Suprapubic skin (tissue), 3 donors: ENCODE results near the gene UBE2F.

Experiments used
- POLR2AphosphoS5 ChIP-seq, 3 donors: sonication (generic); formaldehyde crosslinking; IDR thresholded peaks; one replicate each; pipeline ENCODE4 v1.6.1; 2017; ENCODE audit warnings: antibody characterized with exemption in 3 of 3
- TF ChIP-seq, protein P1 (sequence below), 2 donors: fragments of 200-600 bp in 1 of 2; fragments of 450-650 bp in 1 of 2; sonication (generic) in 1 of 2; IDR thresholded peaks; one replicate each; pipeline ENCODE4 v1.5.1; 2016 to 2019; ENCODE audit warnings: antibody characterized with exemption in 2 of 2, mild to moderate bottlenecking in 1 of 2, moderate library complexity in 1 of 2

DNA sequence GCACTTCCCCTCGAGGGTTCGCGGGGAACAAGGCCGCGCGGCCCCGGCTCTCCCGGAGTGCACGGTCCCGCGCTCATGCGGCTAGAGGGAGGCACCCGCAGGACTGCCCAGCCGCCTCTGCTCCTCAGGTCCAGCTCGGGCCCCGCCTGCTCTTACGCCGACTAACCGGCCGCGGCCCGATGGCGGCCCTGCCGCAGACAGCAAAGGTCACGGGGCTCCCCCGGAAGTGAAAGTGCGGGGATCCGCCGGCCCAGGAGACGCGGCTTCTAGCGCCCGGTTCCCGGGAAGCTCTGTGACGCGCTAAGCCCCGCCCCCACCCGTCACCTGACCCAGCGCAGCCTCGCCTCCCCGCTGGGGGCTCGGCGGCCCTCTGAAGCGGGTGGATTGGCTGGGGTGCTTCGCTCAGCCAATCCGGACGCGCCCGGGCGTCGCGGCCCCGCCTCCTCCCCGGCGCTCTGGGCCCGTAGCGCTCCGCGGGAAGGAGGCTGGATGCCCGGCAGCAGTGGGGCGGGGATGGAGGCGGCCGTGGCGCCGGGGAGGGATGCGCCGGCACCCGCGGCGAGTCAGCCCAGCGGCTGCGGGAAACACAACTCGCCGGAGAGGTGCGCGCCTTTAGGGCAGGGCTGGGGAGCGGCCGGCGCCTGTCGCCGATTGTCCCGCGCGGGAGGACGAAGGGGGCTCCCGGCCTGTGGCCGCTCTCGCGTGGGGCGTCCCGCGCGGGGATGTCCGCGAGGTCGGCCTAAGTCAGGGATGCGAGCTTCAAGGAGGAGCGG is 93.9 kb downstream of the UBE2F start, which contains the start of gene SCLY:
- TF ChIP-seq, protein P1, sequence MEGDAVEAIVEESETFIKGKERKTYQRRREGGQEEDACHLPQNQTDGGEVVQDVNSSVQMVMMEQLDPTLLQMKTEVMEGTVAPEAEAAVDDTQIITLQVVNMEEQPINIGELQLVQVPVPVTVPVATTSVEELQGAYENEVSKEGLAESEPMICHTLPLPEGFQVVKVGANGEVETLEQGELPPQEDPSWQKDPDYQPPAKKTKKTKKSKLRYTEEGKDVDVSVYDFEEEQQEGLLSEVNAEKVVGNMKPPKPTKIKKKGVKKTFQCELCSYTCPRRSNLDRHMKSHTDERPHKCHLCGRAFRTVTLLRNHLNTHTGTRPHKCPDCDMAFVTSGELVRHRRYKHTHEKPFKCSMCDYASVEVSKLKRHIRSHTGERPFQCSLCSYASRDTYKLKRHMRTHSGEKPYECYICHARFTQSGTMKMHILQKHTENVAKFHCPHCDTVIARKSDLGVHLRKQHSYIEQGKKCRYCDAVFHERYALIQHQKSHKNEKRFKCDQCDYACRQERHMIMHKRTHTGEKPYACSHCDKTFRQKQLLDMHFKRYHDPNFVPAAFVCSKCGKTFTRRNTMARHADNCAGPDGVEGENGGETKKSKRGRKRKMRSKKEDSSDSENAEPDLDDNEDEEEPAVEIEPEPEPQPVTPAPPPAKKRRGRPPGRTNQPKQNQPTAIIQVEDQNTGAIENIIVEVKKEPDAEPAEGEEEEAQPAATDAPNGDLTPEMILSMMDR (IDR thresholded peaks at IDR 0.05), result no peak
- TF ChIP-seq POLR2AphosphoS5 (IDR thresholded peaks at IDR 0.05), result peak in 2 of 3 donors; percentile 27 to 34
